Embryonic facial prominence (tissue), 1 donor: ENCODE measurements around the gene TSPAN4.

ENCODE experiments used
- DNase-seq: peaks from one replicate; pipeline ENCODE4 v3.0.0-alpha.2; 2016; ENCODE audit errors: extremely low spot score

TSPAN4 gene

GRCh38 chr11:804599-804964 is 38.1 kb upstream of the TSPAN4 start:
- no peak for DNase-seq

DNA sequence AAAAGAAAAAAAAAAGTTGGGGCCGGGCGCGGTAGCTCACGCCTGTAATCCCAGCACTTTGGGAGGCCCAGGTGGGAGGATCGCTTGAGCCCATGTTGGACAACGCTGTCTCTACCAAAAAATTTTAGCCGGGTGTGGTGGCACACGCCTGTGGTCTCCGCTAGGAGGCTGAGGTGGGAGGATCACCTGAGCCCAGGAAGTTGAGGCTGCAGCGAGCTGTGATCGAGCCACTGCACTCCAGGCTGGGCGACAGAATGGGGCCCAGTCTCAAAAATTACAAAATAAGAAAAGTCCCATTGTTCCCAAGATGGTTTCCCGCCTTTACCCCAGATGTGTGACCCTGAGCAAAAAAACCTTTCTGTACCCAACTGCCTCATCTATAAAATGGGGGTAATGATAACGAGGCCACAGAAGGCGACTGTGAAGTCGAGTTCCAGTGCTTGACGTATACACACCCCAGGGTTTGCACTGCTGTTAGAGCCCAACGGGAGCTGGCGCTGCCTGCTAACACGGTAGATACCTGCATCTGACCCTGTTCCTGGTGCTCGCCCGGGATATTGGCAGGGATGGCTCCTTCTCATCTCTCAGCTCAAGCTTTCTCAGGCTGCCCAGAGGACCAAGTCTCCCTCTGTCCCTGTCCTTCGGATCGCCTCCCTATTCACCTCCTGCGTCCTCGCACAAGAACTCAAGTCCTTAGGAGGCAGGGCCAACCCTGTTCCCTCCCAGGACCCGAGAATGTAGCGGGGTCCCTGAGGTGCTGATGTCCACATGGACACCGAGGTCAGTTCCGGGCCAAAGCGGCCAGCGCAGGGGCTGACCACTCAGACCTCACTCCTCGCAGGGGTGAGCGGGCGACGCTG is 34.0 kb upstream of the TSPAN4 start:
- no peak for DNase-seq

DNA sequence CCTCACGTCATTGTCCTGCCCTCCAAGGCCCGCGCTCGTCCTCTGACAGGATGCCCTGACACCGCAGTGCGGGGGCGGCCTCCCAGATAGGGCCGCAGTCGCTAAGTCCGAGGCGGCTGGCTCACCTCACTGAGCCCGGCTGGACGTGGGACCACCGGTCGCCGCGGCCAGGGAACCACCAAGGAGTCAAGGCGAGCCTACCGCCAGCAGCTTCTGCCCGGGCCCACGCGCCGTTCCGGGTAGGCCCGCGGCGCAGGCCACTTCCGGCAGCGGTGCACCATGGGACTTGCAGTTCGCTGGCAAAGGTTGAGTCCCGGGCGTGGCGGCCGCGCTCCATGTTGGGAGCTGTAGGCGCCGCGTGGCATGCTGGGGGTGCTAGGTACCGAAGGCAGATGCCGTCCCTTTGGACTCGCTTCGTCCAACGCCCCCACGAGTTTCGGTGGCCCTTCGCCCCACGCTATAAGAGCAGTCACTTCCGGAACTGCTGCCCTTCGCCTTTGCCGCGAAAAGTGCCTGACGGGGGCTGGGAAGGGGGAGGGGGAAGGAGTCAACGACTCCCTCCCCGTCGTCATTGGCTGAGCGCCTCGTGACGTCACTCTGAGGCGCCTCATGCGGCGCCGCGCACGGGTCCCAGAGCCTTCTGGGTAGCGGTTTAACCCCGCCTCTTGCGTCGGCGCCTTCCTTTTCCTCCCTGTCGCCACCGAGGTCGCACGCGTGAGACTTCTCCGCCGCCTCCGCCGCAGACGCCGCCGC is 33.2 kb upstream of the TSPAN4 start, which contains the start of gene RPLP2:
Gene RPLP2, plus strand, starts transcription at position 681 of the 753 bp plus-strand sequence. CDS start 268 bp downstream, outside the sequence.
- DNase-seq, result peak; percentile 91

- no peak for DNase-seq
Measured at GRCh38 chr11:810040-810567, 32.5 kb upstream of the TSPAN4 start.

DNA sequence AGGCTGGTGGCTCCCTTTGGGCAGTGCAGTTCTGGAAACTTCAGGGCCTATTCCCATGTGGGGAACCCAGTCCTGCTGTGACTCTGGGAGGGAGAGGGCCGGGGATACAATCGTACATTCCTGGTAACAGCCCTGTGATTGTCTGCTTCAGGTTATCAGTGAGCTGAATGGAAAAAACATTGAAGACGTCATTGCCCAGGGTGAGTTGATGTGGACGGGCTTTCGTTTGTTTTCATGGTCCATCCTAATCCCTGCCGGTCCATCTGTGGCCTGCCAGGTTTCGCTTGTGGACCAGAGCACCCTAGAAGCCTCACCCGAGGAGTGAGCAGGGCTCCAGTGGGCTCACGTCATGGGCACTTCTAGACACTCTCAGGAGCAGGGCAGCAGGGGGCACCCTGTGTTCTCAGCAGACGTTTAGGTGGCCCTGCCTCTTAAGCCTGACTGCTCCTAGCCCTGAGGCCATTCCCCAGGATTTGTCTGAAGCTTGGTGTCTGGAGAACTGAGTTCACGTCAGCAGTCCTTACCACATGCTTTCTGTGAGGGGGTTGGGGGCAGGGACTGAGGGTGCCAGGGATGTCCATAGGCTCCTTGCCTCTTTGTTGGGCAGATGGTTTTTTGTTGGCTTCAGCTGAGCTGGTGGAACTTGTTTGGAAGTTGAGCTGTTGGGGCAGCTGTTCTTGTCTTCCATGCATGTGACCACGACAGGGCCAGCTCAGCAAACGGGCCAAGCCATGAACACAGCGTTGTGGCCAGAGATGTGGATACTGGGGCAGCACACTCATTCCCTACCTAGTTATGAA is 31.0 kb upstream of the TSPAN4 start:
- DNase-seq, result no peak

GRCh38 chr11:812390-812789 is 30.3 kb upstream of the TSPAN4 start:
- DNase-seq, result no peak

GRCh38 chr11:813072-813455 is 29.6 kb upstream of the TSPAN4 start:
- DNase-seq, result no peak

- DNase-seq, result no peak
Measured at GRCh38 chr11:813456-814096, 29.1 kb upstream of the TSPAN4 start.

DNA sequence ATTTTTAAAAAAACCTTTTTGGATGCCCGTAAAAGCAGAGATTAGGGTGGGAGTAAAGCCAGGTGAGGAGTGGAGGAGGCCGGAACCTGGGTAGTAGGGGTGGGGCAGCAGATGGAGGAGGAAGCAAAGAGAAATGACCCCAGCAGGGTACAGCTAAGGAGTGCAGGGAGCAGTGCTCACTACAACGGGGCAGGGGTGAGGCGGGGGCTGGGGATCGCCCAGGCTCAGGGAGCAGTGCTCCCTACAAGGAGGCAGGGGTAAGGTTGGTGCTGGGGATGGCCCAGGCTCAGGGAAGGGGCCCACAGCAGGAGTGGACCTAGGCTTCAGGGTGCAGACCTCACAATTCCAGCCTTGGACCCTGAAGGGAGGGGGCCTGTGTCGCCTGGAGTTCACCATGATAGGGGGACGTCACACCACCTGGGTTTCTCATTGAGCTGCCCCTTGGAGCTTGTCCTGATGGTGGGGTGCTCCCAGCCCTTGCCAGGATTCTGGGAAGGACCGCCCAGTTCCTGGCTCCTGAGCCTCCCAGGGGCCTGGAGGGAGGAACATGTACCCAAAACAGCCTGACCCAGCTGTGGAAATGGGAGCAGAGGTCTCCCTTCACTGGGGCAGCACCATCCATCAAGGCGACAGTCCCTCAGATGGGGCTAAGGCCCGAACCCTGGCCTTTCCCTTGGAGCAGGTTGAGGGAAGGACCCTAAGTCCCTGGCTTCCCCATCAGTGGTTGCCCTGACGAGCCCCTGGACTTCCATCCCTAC is 26.8 kb upstream of the TSPAN4 start:
- DNase-seq, result no peak

DNA sequence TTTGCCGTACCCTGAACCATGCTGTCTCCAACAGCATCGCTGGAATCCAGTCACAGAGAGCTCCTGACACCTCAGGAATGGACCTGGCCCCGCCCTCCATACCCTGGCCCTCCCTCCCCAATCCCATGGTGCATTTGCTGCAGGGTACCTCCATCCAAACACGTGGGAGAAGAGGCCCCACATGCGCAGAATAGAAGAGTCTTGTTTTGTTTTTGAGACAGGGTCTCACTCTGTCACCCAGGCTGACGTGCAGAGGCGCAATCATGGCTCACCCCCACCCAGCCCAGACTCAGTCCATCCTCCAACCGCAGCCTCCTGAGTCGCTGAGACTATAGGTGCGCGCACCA is 26.2 kb upstream of the TSPAN4 start:
- no peak for DNase-seq

DNA sequence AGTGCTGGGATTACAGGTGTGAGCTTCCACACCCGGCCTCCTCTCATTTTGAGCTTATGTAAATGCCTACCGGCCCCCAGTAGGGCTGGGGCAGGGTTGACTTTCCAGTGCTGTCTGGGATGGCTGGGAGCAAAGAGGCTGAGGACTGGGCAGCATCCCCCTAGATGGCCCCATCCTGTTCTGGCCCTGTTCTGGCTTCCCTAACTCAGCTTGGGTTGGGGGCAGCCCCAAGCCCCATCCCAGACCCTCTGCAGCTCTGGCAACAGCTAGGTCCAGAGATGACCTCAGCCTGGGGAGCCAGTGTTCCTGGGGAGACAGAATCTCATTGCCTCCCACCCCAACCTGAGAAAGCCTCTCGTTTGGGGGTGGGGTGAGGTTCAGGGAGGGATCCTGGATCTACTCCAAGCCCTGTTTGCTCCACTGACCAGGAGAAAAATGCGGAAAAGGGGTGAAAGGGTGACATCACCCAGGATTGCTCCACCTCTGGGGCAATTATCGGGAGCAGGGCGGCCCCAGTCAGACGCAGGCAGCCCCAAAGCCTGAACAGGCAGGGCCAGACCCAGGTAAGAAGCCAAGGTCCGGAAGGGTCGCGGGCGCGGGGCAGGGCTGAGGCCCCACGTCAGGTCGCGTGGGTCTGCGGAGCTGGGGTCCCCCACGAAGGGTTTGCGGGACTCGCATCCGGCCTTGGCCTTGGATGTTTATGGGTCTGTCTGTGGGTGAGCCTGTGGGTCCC is 24.1 kb upstream of the TSPAN4 start, which contains the start of gene PNPLA2:
Gene PNPLA2, plus strand, starts transcription at position 519 of the 733 bp plus-strand sequence. CDS start 805 bp downstream, outside the sequence.
- no peak for DNase-seq

- peak; percentile 72 for DNase-seq
Measured at GRCh38 chr11:819129-819931, 23.3 kb upstream of the TSPAN4 start.

DNA sequence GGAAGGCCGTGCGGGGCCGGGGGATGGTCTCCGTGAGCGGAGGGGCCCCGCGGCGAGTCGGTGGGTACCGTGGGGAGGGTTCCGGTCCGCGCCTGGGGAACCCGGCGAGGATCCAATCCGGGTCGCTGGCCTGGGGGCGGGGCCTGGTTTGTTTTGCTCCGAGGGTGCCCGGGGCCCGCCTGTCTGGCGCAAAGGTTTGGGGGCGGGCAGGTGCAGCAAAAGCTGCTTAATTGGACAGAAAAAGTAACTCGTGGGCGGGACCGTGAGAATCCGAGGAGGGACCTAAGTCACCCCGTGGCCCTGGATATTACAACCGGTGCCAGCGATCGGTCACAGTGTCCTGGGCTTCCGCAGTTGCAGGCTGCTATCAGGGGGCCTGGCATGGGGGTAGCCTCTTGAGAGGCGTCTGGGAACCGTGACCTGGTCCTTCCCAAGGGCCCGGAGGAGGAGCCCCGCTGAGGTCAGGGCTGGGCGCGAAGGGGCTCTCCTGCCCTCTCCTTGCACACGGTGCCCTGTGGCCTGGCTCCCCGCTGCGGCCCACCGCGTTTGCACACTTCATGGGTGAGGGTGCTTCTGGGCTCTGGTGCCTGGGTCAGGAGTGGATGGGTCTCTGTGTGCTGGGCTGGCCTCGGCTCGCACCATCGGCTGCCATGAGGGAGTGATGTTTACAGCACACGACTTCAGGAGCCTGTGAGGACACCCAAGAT is 22.6 kb upstream of the TSPAN4 start:
- DNase-seq, result no peak

DNA sequence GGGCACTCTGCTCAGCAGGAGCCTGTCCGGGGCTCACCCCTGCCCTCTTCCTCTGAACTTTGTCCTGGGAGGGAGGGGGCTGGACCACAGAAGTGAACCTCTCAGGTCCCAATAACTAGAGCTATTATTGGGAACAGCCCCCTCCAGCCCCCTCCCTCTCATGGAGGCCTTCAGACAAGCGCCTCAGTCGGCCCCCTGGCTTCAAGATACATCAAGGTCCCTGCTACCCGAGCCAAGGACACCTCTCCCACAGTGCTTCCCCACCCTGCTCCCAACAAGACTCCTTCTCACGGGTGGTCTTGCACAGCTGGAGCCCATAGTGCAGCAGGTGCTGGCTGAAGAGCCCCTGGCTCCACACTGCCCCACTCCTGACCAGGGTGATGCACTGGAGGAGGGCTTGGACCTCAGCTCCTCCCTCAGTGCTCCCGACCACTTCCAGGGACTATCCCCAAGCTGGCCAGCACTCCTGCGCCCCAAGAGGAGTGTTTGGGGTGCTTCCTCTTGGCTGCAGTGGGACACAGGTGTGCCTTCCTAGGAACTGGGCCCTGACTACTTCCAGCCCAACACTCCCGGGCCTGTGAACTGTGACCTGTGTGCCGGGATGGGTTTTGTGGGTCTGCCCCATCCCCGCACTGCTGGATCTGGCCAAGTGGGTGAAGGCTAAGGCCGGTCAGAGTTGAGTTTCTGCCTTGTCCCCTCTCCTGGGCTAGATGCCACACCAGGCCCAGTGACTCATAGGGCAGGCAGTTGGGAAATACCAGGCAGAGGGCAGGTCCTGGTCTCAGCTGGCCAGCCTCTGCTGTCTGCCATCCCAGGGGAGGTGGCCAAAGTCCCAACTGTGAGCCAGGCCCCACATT is 21.8 kb upstream of the TSPAN4 start:
- no peak for DNase-seq

DNA sequence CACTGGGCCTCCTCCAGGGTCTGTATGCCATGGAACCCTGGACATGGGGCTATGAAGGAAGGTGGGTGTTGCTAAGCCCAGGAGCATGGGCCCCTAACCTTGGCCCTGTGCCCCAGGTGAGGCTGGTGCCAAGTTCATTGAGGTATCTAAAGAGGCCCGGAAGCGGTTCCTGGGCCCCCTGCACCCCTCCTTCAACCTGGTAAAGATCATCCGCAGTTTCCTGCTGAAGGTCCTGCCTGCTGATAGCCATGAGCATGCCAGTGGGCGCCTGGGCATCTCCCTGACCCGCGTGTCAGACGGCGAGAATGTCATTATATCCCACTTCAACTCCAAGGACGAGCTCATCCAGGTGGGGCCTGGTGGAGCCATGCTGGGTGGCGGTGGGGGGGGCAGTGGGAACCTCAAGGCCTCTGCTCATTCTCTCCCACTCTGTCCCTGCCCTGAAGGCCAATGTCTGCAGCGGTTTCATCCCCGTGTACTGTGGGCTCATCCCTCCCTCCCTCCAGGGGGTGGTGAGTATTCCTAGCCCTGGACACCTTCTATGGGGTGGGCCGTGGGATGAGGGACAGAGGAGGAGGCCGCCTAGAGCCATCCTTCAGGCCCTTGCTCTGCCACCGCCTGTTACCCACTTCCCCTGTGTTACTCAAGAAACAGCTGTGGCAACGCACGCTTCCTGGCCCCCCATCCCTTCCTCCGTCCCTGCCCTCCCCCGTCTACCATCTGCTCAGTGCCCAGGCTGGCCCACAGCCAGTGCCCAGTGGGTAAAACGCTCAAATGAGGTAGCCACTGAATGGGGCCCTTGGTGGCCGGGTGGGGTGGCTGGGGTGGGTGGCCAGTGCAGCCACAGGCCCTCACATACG is 20.9 kb upstream of the TSPAN4 start:
- DNase-seq, result no peak

DNA sequence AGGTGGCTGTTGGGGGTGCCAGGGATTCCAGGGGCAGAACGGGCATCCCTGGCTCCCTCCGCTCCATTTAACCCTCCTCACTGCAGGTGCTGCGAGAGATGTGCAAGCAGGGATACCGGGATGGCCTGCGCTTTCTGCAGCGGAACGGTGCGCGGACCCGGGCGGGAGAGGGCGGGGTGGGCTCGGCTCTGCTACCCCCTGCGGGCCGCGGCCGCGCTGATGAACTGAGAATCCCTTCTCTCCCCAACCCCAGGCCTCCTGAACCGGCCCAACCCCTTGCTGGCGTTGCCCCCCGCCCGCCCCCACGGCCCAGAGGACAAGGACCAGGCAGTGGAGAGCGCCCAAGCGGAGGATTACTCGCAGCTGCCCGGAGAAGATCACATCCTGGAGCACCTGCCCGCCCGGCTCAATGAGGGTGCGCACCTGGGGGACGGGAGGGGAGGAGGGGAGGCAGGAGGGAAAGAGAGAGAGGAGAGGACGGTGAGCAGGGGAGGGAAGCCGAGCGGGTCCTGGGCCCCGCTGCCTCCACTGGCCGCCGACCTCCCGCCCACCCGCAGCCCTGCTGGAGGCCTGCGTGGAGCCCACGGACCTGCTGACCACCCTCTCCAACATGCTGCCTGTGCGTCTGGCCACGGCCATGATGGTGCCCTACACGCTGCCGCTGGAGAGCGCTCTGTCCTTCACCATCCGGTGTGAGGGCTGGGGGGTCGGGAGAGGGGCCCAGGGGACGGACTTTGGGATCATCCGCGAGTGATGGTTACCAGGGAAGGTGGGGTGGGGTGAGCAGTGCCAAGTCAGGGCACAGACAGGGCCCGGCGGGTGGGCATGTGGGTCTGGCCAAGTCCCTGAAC is 19.0 kb upstream of the TSPAN4 start:
- DNase-seq, result no peak
